ENCODE measurements around the gene H2AZ2. TPM values are rescaled to one million over a fixed set of nuclear protein-coding genes. Genes with fewer than 3 reads are reported as not detected.

Gene H2AZ2
- total and polyA plus RNA-seq, 2 of the 4 experiments (the other 2 are of a cell fraction), result 156 to 162 TPM

DNA sequence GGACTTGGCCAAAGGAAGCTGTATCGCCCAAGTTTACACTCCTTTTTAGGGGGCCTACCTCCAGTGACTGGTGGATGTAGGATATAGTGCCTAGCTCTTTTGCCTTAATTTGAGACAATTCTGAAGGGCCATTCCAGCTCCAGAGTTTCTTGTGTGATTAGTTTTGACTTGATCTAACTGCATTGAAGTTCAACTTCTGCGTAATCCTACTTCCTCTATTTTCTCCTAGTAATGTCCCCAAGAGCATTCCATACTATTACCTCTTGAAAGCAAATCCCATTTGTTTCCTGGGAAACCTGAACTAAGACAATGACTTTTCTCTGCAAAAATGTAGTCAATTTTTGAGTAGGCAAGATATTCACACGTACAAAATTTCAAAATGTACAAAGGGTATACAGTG, 4.7 kb upstream of the H2AZ2 start:
- Histone ChIP-seq H3K79me1 (ENCODE audit: low read depth in 1 of 2, low read length in 2 of 2) (peaks cover 0 to 8% of the 10 kb centered on the region in 2 experiments; a peak in 1 of 4 replicates), H2AK9ac (replicated peaks; ENCODE audit: low read depth, low read length, poor library complexity) (no peak overlapping the region), H3K4me2 (ENCODE audit: low read depth, low read length) (no peak overlapping the region), H3K23ac (ENCODE audit: low read depth, low read length) (no peak overlapping the region), H3K4me3 (ENCODE audit: insufficient read depth, low read depth, low read length) (no peak overlapping the region), H3K4ac (ENCODE audit: low read depth, low read length) (no peak overlapping the region), H2BK120ac (ENCODE audit: low read depth, low read length) (no peak overlapping the region), H3K27ac (ENCODE audit: insufficient read depth, low read length) (no peak overlapping the region), H3K18ac (ENCODE audit: low read depth, low read length) (no peak overlapping the region), H4K8ac (ENCODE audit: low read depth in 2 of 2, low read length in 2 of 2) (no peak overlapping the region), H4K5ac (ENCODE audit: low read depth, low read length) (no peak overlapping the region), H3K36me3 (ENCODE audit: control insufficient read depth, insufficient read depth, low read length) (no peaks in the 10 kb centered on the region), H3K14ac (replicated peaks; ENCODE audit: low read depth, low read length) (no peak overlapping the region), H3K56ac (ENCODE audit: extremely low read depth, insufficient read depth, low read length) (no peak overlapping the region), H3K9ac (ENCODE audit: low read depth, low read length) (no peak overlapping the region), H2AK5ac (ENCODE audit: low read depth, low read length) (no peak overlapping the region), H4K91ac (ENCODE audit: insufficient read depth, low read depth, low read length) (no peak overlapping the region), H2BK15ac (ENCODE audit: low read depth, low read length) (no peak overlapping the region), H3K9me3 (ENCODE audit: control insufficient read depth, insufficient read depth, low read length) (no peaks in the 10 kb centered on the region), H3K9me1 (ENCODE audit: insufficient read depth, low read length) (peaks cover 3% of the 10 kb centered on the region; the same call in 1 of the 2 replicates), H2BK5ac (ENCODE audit: low read depth, low read length, poor library complexity, severe bottlenecking) (no peak overlapping the region), H3K4me1 (ENCODE audit: control insufficient read depth, insufficient read depth, low read length) (peaks cover 4% of the 10 kb centered on the region), H3K27me3 (ENCODE audit: control insufficient read depth, insufficient read depth, low read length) (no peaks in the 10 kb centered on the region), H4K20me1 (ENCODE audit: insufficient read depth, low read length) (peaks cover under 1% of the 10 kb centered on the region; the same call in 1 of the 2 replicates), H2AFZ (replicated peaks; ENCODE audit: low read length, poor library complexity) (no peak overlapping the region), H2BK20ac (ENCODE audit: low read depth, low read length) (no peak overlapping the region)
- TF ChIP-seq RAD21 (IDR thresholded peaks at IDR 0.05; ENCODE audit: low read length), result no peak
- TF ChIP-seq SMC3 (IDR thresholded peaks at IDR 0.05; ENCODE audit: low read depth, low read length), result no peak
- TF ChIP-seq, protein P1, sequence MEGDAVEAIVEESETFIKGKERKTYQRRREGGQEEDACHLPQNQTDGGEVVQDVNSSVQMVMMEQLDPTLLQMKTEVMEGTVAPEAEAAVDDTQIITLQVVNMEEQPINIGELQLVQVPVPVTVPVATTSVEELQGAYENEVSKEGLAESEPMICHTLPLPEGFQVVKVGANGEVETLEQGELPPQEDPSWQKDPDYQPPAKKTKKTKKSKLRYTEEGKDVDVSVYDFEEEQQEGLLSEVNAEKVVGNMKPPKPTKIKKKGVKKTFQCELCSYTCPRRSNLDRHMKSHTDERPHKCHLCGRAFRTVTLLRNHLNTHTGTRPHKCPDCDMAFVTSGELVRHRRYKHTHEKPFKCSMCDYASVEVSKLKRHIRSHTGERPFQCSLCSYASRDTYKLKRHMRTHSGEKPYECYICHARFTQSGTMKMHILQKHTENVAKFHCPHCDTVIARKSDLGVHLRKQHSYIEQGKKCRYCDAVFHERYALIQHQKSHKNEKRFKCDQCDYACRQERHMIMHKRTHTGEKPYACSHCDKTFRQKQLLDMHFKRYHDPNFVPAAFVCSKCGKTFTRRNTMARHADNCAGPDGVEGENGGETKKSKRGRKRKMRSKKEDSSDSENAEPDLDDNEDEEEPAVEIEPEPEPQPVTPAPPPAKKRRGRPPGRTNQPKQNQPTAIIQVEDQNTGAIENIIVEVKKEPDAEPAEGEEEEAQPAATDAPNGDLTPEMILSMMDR (conservative IDR thresholded peaks at IDR 0.05; ENCODE audit: low read depth, low read length), result no peak
- TF ChIP-seq NFE2L2 (IDR thresholded peaks at IDR 0.05; ENCODE audit: low read depth, low read length), result no peak
- TF ChIP-seq MAZ (IDR thresholded peaks at IDR 0.05; ENCODE audit: borderline replicate concordance, low read depth, low read length), result no peak
- no peak for TF ChIP-seq POLR2A (IDR thresholded peaks at IDR 0.05; ENCODE audit: low read depth, low read length)
- no peak for TF ChIP-seq RFX5 (IDR thresholded peaks at IDR 0.05; ENCODE audit: low read depth, low read length)
- TF ChIP-seq FOS (IDR thresholded peaks at IDR 0.05; ENCODE audit: low read depth, low read length), result no peak
- TF ChIP-seq, protein P2, sequence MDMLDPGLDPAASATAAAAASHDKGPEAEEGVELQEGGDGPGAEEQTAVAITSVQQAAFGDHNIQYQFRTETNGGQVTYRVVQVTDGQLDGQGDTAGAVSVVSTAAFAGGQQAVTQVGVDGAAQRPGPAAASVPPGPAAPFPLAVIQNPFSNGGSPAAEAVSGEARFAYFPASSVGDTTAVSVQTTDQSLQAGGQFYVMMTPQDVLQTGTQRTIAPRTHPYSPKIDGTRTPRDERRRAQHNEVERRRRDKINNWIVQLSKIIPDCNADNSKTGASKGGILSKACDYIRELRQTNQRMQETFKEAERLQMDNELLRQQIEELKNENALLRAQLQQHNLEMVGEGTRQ (IDR thresholded peaks at IDR 0.05; ENCODE audit: low read depth, low read length), result no peak
- TF ChIP-seq MXI1 (IDR thresholded peaks at IDR 0.05; ENCODE audit: borderline replicate concordance, low read depth, low read length), result no peak
- no peak for TF ChIP-seq BHLHE40 (IDR thresholded peaks at IDR 0.05; ENCODE audit: low read depth, low read length)
- TF ChIP-seq, protein P3, sequence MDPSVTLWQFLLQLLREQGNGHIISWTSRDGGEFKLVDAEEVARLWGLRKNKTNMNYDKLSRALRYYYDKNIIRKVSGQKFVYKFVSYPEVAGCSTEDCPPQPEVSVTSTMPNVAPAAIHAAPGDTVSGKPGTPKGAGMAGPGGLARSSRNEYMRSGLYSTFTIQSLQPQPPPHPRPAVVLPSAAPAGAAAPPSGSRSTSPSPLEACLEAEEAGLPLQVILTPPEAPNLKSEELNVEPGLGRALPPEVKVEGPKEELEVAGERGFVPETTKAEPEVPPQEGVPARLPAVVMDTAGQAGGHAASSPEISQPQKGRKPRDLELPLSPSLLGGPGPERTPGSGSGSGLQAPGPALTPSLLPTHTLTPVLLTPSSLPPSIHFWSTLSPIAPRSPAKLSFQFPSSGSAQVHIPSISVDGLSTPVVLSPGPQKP (IDR thresholded peaks at IDR 0.05; ENCODE audit: borderline replicate concordance, low read depth, low read length), result no peak
- TF ChIP-seq RCOR1 (IDR thresholded peaks at IDR 0.05; ENCODE audit: insufficient replicate concordance, low read length), result no peak
- TF ChIP-seq CHD1 (IDR thresholded peaks at IDR 0.05; ENCODE audit: low read depth, low read length), result no peak
- TF ChIP-seq CEBPB (IDR thresholded peaks at IDR 0.05; ENCODE audit: low read depth, low read length), result no peak
- TF ChIP-seq MAFK (IDR thresholded peaks at IDR 0.05; ENCODE audit: low read depth, low read length), result no peak
- dilution Hi-C loops (cut with HindIII; ENCODE audit: low sequenced_read_pairs, unreplicated experiment) (no loop called here), in situ Hi-C loops (cut with MboI; ENCODE audit: low sequenced_read_pairs) (loop anchor here (10.0 kb wide), 1 partner anchor 282 kb away; no protein-coding TSS in a partner anchor), intact Hi-C loops (cut with micrococcal nuclease) (no loop called here)
- no TSS peak for BruUV-seq (replicated peaks)
- ChIA-PET CTCF (no interaction called here), POLR2A (ENCODE audit: unreplicated experiment) (no interaction called here)
- WGBS, 2 experiments (ENCODE audit: extremely low coverage in 2 of 2, insufficient read length in 1 of 2), result 100% methylated on average over 1 of the region's 3 CpGs; no CpG with 5 or more reads in 1 of the 2 experiments
- DNase-seq, result no peak
- ATAC-seq (ENCODE audit: low read depth), result no peak
